ENCODE data around the gene NRXN3.

NRXN3 gene

GRCh38 chr14:79417961-79418360 lies 1247.8 kb downstream of the NRXN3 start:
- no peak for DNase-seq (ENCODE audit: low read depth in 2 of 2)

- DNase-seq (ENCODE audit: low read depth in 2 of 2) = no peak
Measured at GRCh38 chr14:79418649-79419415, 1248.7 kb downstream of the NRXN3 start.

GRCh38 chr14:79419571-79420327 lies 1249.6 kb downstream of the NRXN3 start:
- DNase-seq (ENCODE audit: low read depth in 2 of 2) = no peak

- DNase-seq (ENCODE audit: low read depth in 2 of 2) = no peak
Measured at GRCh38 chr14:79420725-79421124, 1250.6 kb downstream of the NRXN3 start.

GRCh38 chr14:79421811-79422210 lies 1251.6 kb downstream of the NRXN3 start:
- no peak for DNase-seq (ENCODE audit: low read depth in 2 of 2)

GRCh38 chr14:79424462-79424861 lies 1254.3 kb downstream of the NRXN3 start:
- DNase-seq (ENCODE audit: low read depth in 2 of 2) = no peak

GRCh38 chr14:79426103-79426755 lies 1256.1 kb downstream of the NRXN3 start:
- DNase-seq (ENCODE audit: low read depth in 2 of 2) = no peak

GRCh38 chr14:79432640-79433039 lies 1262.5 kb downstream of the NRXN3 start:
- no peak for DNase-seq (ENCODE audit: low read depth in 2 of 2)

- DNase-seq (ENCODE audit: low read depth in 2 of 2) = no peak
Measured at GRCh38 chr14:79436335-79436734, 1266.2 kb downstream of the NRXN3 start.

- DNase-seq (ENCODE audit: low read depth in 2 of 2) = no peak
Measured at GRCh38 chr14:79437951-79438350, 1267.8 kb downstream of the NRXN3 start.

- DNase-seq (ENCODE audit: low read depth in 2 of 2) = no peak
Measured at GRCh38 chr14:79438696-79439342, 1268.6 kb downstream of the NRXN3 start.

- no peak for DNase-seq (ENCODE audit: low read depth in 2 of 2)
Measured at GRCh38 chr14:79442786-79443185, 1272.6 kb downstream of the NRXN3 start.

GRCh38 chr14:79443602-79444001 lies 1273.4 kb downstream of the NRXN3 start:
- DNase-seq (ENCODE audit: low read depth in 2 of 2) = no peak

GRCh38 chr14:79448960-79449359 lies 1278.8 kb downstream of the NRXN3 start:
- no peak for DNase-seq (ENCODE audit: low read depth in 2 of 2)

GRCh38 chr14:79451601-79452000 lies 1281.4 kb downstream of the NRXN3 start:
- no peak for DNase-seq (ENCODE audit: low read depth in 2 of 2)

- no peak for DNase-seq (ENCODE audit: low read depth in 2 of 2)
Measured at GRCh38 chr14:79453276-79453675, 1283.1 kb downstream of the NRXN3 start.

- DNase-seq (ENCODE audit: low read depth in 2 of 2) = no peak
Measured at GRCh38 chr14:79464468-79464867, 1294.3 kb downstream of the NRXN3 start.

GRCh38 chr14:79465651-79466050 lies 1295.5 kb downstream of the NRXN3 start:
- no peak for DNase-seq (ENCODE audit: low read depth in 2 of 2)

GRCh38 chr14:79466938-79467527 lies 1296.9 kb downstream of the NRXN3 start:
- DNase-seq (ENCODE audit: low read depth in 2 of 2) = no peak

- DNase-seq (ENCODE audit: low read depth in 2 of 2) = no peak
Measured at GRCh38 chr14:79467835-79468234, 1297.7 kb downstream of the NRXN3 start.

- no peak for DNase-seq (ENCODE audit: low read depth in 2 of 2)
Measured at GRCh38 chr14:79468486-79468885, 1298.3 kb downstream of the NRXN3 start.

- DNase-seq (ENCODE audit: low read depth in 2 of 2) = no peak
Measured at GRCh38 chr14:79473651-79474050, 1303.5 kb downstream of the NRXN3 start.

Data from stimulated activated CD8-positive, alpha-beta memory T cell treated with anti-CD3 and anti-CD28 coated beads, Interleukin-15, amount 100 ng/mL, for 4 hours (primary cell).